Endothelial cell of umbilical vein (primary cell): ENCODE results near the gene CTSW. TPM values are rescaled to one million over a fixed set of nuclear protein-coding genes. Genes with fewer than 3 reads are reported as not detected.
A peak's percentile ranks its signal among the peaks of the same experiment; 100 is the strongest.

Experiments
- BruUV-seq: library from RNA; stranded (reverse); fragments of 400-500 nt; replicated peaks from 2 replicates; lab custom pipeline; 2021; lab: Mats Ljungman, UMichigan
- CTCF ChIA-PET: fragments of 300-600, 350-600 bp; sonication (Branson Sonifier 250); formaldehyde crosslinking; loops from one replicate; lab custom pipeline; 2021; ENCODE audit warnings: antibody characterized with exemption, inconsistent platforms; lab: Charles Lee
- POLR2A ChIA-PET: fragments of 300-600, 350-600 bp; sonication (Branson Sonifier 250); formaldehyde crosslinking; loops from one replicate; lab custom pipeline; 2021; ENCODE audit warnings: antibody characterized with exemption, inconsistent platforms; lab: Charles Lee
- DNase-seq: peaks from one replicate; pipeline ENCODE4 v3.0.0-alpha.2; 2011; ENCODE audit warnings: low read depth, low spot score
- FAIRE-seq: peaks from 2 replicates; lab custom pipeline; 2011; peaks lifted over from hg19 to GRCh38; lab: Jason Lieb, UNC
- H2AFZ ChIP-seq: 2 replicates; pipeline ENCODE4 v1.6.0; 2012; ENCODE audit warnings: low read depth, low read length, control low read depth, inconsistent platforms
- H3K27ac ChIP-seq: 2 replicates; pipeline ENCODE4 v1.5.1; 2011; ENCODE audit warnings: low read depth, mild to moderate bottlenecking, control low read depth, low read length, moderate library complexity; ENCODE audit not compliant: insufficient read depth
- H3K27me3 ChIP-seq, 2 experiments: 2 replicates each; pipeline versions ENCODE4 v1.6.0 to v1.6.1; 2011; ENCODE audit warnings: low read length in 2 of 2, mixed read lengths in 1 of 2; ENCODE audit not compliant: control insufficient read depth in 2 of 2, insufficient read depth in 2 of 2
- H3K36me3 ChIP-seq, 2 experiments: 2 replicates in 1 of 2; 3 replicates in 1 of 2; pipeline ENCODE4 v1.5.1; 2011; ENCODE audit warnings: low read length in 2 of 2, mild to moderate bottlenecking in 1 of 2, moderate library complexity in 1 of 2; ENCODE audit not compliant: control insufficient read depth in 2 of 2, insufficient read depth in 2 of 2; ENCODE audit errors: extremely low read depth in 1 of 2
- H3K4me1 ChIP-seq: 3 replicates; pipeline ENCODE4 v1.5.1; 2011; ENCODE audit warnings: mild to moderate bottlenecking, low read length; ENCODE audit not compliant: control insufficient read depth, insufficient read depth; ENCODE audit errors: extremely low read depth
- H3K4me2 ChIP-seq: 2 replicates; pipeline ENCODE4 v1.6.1; 2011; ENCODE audit warnings: low read length, control low read depth, mixed read lengths; ENCODE audit not compliant: insufficient read depth
- H3K4me3 ChIP-seq, 3 experiments: fragments of 200-600 bp in 1 of 3; sonication (generic), shearing (Covaris generic) in 1 of 3; replicated peaks in 1 of 3; 2 replicates each; pipeline ENCODE4 v1.5.1; 2011 to 2016; ENCODE audit warnings: control low read depth in 3 of 3, low read length in 3 of 3, mild to moderate bottlenecking in 2 of 3, inconsistent platforms in 1 of 3, low read depth in 1 of 3, moderate library complexity in 1 of 3; ENCODE audit not compliant: insufficient read depth in 1 of 3
- H3K79me2 ChIP-seq: 2 replicates; pipeline ENCODE4 v1.6.0; 2012; ENCODE audit warnings: low read length, inconsistent platforms; ENCODE audit not compliant: control insufficient read depth, insufficient read depth
- H3K9ac ChIP-seq: replicated peaks from 2 replicates; pipeline ENCODE3; 2011; ENCODE audit warnings: low read length, control low read depth; ENCODE audit not compliant: insufficient read depth; ENCODE audit errors: extremely low read depth
- H3K9me1 ChIP-seq: replicated peaks from 3 replicates; pipeline ENCODE4 v1.6.0; 2011; ENCODE audit warnings: mild to moderate bottlenecking, low read length; ENCODE audit not compliant: control insufficient read depth, insufficient read depth; ENCODE audit errors: extremely low read depth
- H3K9me3 ChIP-seq: replicated peaks from 2 replicates; pipeline ENCODE4 v1.5.1; 2012; ENCODE audit warnings: low read length, inconsistent platforms; ENCODE audit not compliant: control insufficient read depth, insufficient read depth
- H4K20me1 ChIP-seq: replicated peaks from 2 replicates; pipeline ENCODE3; 2011; ENCODE audit warnings: mild to moderate bottlenecking, low read length; ENCODE audit not compliant: control insufficient read depth, insufficient read depth; ENCODE audit errors: extremely low read depth
- CTCF ChIP-seq, 2 donors: IDR thresholded peaks; 1 replicate in 1 of 2; 2 replicates in 1 of 2; pipeline ENCODE4 v1.5.1; 2011; ENCODE audit warnings: low read length in 2 of 2, mild to moderate bottlenecking in 2 of 2, moderate library complexity in 2 of 2, control low read depth in 1 of 2, inconsistent platforms in 1 of 2, low read depth in 1 of 2; ENCODE audit not compliant: insufficient read depth in 1 of 2; ENCODE audit errors: extremely low read depth in 1 of 2
- EZH2 ChIP-seq: IDR thresholded peaks from 2 replicates; pipeline ENCODE4 v1.6.1; 2012; ENCODE audit warnings: borderline replicate concordance, low read depth, mild to moderate bottlenecking, moderate library complexity, low read length, inconsistent platforms; ENCODE audit not compliant: severe bottlenecking
- GATA2 ChIP-seq: IDR thresholded peaks from 2 replicates; pipeline ENCODE4 v1.7.0; 2011; ENCODE audit warnings: low read depth, mild to moderate bottlenecking, moderate library complexity, mixed read lengths, low read length; ENCODE audit not compliant: insufficient read length, insufficient read depth
- JUN ChIP-seq: IDR thresholded peaks from 2 replicates; pipeline ENCODE4 v1.6.1; 2011; ENCODE audit warnings: borderline replicate concordance, low read depth; ENCODE audit not compliant: insufficient read length, insufficient read depth
- MAX ChIP-seq: IDR thresholded peaks from 2 replicates; pipeline ENCODE4 v1.6.1; 2011; ENCODE audit not compliant: insufficient read depth, insufficient read length
- POLR2A ChIP-seq: IDR thresholded peaks from 2 replicates; pipeline ENCODE4 v1.6.1; 2012; ENCODE audit warnings: low read depth, mild to moderate bottlenecking, control low read depth, low read length
- POLR2AphosphoS5 ChIP-seq: IDR thresholded peaks from 2 replicates; pipeline ENCODE4 v1.6.1; 2012; ENCODE audit warnings: low read depth, mild to moderate bottlenecking, control low read depth, low read length, moderate library complexity; ENCODE audit not compliant: insufficient read depth
- dilution Hi-C: fragments of 300-500 bp; cut with MboI; formaldehyde crosslinking; loops from one replicate; pipeline ENCODE4 v1.15.0; 2019; ENCODE audit warnings: low sequenced_read_pairs; ENCODE audit not compliant: extremely low pct_ligation_motif_present
- intact Hi-C: fragments of 100-400 bp; cut with micrococcal nuclease; formaldehyde crosslinking; loops from one replicate; pipeline ENCODE4 v1.10.0; 2022
- polyA plus RNA-seq, 4 experiments: library from polyadenylated mRNA; depleted of rRNA in 3 of 4; stranded (reverse) in 3 of 4; unstranded in 1 of 4; fragments of >200 nt; gene quantifications; 2 replicates each; pipeline versions ENCODE4 v1.2.1 to v1.2.3, GENCODE V29; 2011 to 2012; ENCODE audit warnings: missing spikeins in 1 of 4
- total RNA-seq: library from RNA; stranded (reverse); gene quantifications from 2 replicates; pipeline ENCODE4 v1.2.3, GENCODE V29; 2021

The CTSW gene
- total and polyA plus RNA-seq, 2 donors (not counting 3 experiments of a cell fraction or from before 2014, with no cell fraction given): not detected

DNA sequence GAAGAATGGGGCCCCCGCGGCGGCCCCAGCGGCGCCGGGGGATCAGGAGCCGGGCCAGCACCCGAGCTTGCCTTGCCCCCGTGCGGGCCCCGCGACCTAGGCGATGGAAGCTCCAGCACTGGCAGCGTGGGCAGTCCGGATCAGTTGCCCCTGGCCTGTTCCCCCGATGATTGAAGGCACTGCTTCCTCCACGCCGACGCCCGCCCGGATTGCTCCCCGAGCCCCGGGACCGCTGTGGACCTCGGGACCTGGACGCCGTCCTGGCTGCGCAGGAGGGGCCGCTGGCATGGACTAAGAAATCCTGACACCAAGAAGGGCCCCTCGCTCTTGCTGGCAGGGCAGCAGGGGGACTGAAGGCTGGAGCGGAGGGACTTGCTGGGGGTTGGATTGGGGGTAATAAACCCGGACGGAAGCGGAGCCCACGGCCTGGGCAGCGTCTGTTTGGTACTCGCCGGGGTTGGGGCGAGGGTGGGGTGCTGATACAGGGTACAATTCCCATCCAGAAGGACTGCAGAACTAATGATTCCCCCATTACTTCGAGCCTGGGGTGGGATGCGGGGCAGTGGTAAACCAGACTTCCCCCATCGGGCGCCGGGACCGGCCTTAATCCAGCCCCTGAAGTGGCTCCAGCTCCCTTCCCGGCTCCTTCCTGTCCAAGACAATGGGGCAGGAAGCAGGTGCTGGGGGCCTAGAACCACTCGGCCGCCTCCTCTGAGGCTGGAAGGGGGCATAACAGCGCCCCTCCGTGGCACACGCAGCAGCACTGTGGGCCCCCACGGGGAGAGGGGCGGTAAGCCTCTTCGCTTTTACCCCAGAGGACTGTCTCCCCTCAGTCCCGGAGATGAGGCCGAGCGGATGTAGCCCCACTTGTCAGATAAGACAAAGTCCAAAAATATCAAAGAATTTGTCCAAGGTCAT is 11.8 kb downstream of the CTSW start:
- no peaks in the 10 kb centered on the region for H4K20me1 ChIP-seq
- H3K4me1 ChIP-seq: peaks cover 69% of the 10 kb centered on the region
- H3K9me3 ChIP-seq: no peaks in the 10 kb centered on the region
- H3K4me2 ChIP-seq: peak overlapping the region; percentile 88
- FAIRE-seq (peak; percentile 91), DNase-seq (peak; percentile 89)
- no peaks in the 10 kb centered on the region for H3K9me1 ChIP-seq
- H3K9ac ChIP-seq: peak overlapping the region; percentile 98
- POLR2A ChIA-PET: interaction anchor here (0.5 to 6.7 kb wide), 9 partner anchors 9 to 1050 kb away, joined by 3 to 67 read pairs (median 7); partner anchors contain the start of genes BANF1, C11orf68, CFL1 and EIF1AD
- H3K27me3 ChIP-seq: no peaks in the 10 kb centered on the region
- TSS peak; percentile 21 for BruUV-seq
- peaks cover 5 to 8% of the 10 kb centered on the region in 2 experiments for H3K36me3 ChIP-seq
- peak overlapping the region; percentile 56 to 92 (median 78) for H3K4me3 ChIP-seq
- CTCF ChIA-PET: interaction anchor here (0.6 to 6.7 kb wide), 18 partner anchors 8 to 131 kb away, joined by 3 to 75 read pairs (median 6); partner anchors contain the start of genes AP5B1, C11orf68, CFL1 and FOSL1
- intact Hi-C loops: loop anchor here (1.0 kb wide), 1 partner anchor 8 kb away; no protein-coding TSS in a partner anchor
- H2AFZ ChIP-seq: no peak overlapping the region
- H3K27ac ChIP-seq: peak overlapping the region; percentile 99
- TF ChIP-seq MAX: peak; percentile 31
- peak; percentile 35 for TF ChIP-seq GATA2
- TF ChIP-seq EZH2: no peak
- TF ChIP-seq POLR2A: peak; percentile 96
- peak; percentile 79 for TF ChIP-seq POLR2AphosphoS5
- no peak for TF ChIP-seq JUN
- peak; percentile 68 to 80 for TF ChIP-seq CTCF (IDR thresholded peaks at IDR 0.05; ENCODE audit: extremely low read depth in 1 of 2, insufficient read depth in 1 of 2, low read depth in 1 of 2, low read length in 2 of 2)
- H3K79me2 ChIP-seq: peaks cover 65% of the 10 kb centered on the region
- dilution Hi-C loops: no loop called here
